GM23338 (cell line): Measurements from ENCODE around the gene OR6K2. TPM values are rescaled to one million over a fixed set of nuclear protein-coding genes. Genes with fewer than 3 reads are reported as not detected.

Source experiments
- ATAC-seq: fragments of 200-7000 bp; cut with Tn5 transposase; 3 replicates; pipeline ENCODE4 v1.9.1; 2020
- DNase-seq: peaks from one replicate; pipeline ENCODE4 v3.0.0-alpha.2; 2015; ENCODE audit warnings: low spot score
- H2AFZ ChIP-seq: fragments of 200-600 bp; sonication (generic); 2 replicates; pipeline ENCODE4 v1.8.0; 2016; ENCODE audit warnings: antibody characterized with exemption, mild to moderate bottlenecking, moderate library complexity
- H3F3A ChIP-seq: fragments of 200-600 bp; sonication (generic); replicated peaks from 2 replicates; pipeline ENCODE4 v1.8.0; 2017; ENCODE audit warnings: antibody characterized with exemption, mixed run types, low read depth
- H3K27ac ChIP-seq: fragments of 200-600 bp; sonication (generic); 2 replicates; pipeline ENCODE4 v1.6.1; 2016; ENCODE audit warnings: low read depth
- H3K27me3 ChIP-seq: fragments of 200-600 bp; sonication (generic); 2 replicates; pipeline ENCODE4 v1.8.0; 2016; ENCODE audit warnings: mild to moderate bottlenecking, mixed run types, moderate library complexity; ENCODE audit not compliant: insufficient read depth
- H3K36me3 ChIP-seq: fragments of 200-600 bp; sonication (generic); 2 replicates; pipeline ENCODE4 v1.8.0; 2016; ENCODE audit warnings: mild to moderate bottlenecking; ENCODE audit not compliant: insufficient read depth
- H3K4me1 ChIP-seq: fragments of 200-600 bp; sonication (generic); 2 replicates; pipeline ENCODE4 v1.8.0; 2016; ENCODE audit warnings: mild to moderate bottlenecking, moderate library complexity; ENCODE audit not compliant: insufficient read depth
- H3K4me2 ChIP-seq: fragments of 200-600 bp; sonication (generic); 2 replicates; pipeline ENCODE4 v1.7.1; 2017; ENCODE audit warnings: mixed run types
- H3K4me3 ChIP-seq: fragments of 200-600 bp; sonication (generic); 2 replicates; pipeline ENCODE4 v1.6.1; 2016; ENCODE audit warnings: mixed run types
- H3K79me2 ChIP-seq: fragments of 200-600 bp; sonication (generic); replicated peaks from 2 replicates; pipeline ENCODE4 v1.8.0; 2017; ENCODE audit warnings: mild to moderate bottlenecking; ENCODE audit not compliant: insufficient read depth
- H3K9me2 ChIP-seq: fragments of 200-600 bp; sonication (generic); 2 replicates; pipeline ENCODE4 v1.8.0; 2017; ENCODE audit not compliant: insufficient read depth
- H4K20me1 ChIP-seq: fragments of 200-600 bp; sonication (generic); replicated peaks from 2 replicates; pipeline ENCODE4 v1.8.0; 2017; ENCODE audit warnings: mild to moderate bottlenecking; ENCODE audit not compliant: insufficient read depth
- H3K27ac Mint-ChIP-seq: 2 replicates; pipeline ENCODE4 v1.8.0; 2020; ENCODE audit warnings: inconsistent platforms, mild to moderate bottlenecking, moderate library complexity, mixed read lengths
- H3K27me3 Mint-ChIP-seq: 3 replicates; pipeline ENCODE4 v1.8.0; 2022; ENCODE audit warnings: low read depth, mild to moderate bottlenecking, moderate library complexity, mixed read lengths, inconsistent platforms; ENCODE audit not compliant: insufficient read depth, poor library complexity
- H3K36me3 Mint-ChIP-seq: 3 replicates; pipeline ENCODE4 v1.8.0; 2021; ENCODE audit warnings: low read depth, mild to moderate bottlenecking, inconsistent platforms, moderate library complexity, mixed read lengths
- H3K4me1 Mint-ChIP-seq: 3 replicates; pipeline ENCODE4 v1.8.0; 2020; ENCODE audit warnings: mild to moderate bottlenecking, inconsistent platforms, mixed read lengths
- H3K4me3 Mint-ChIP-seq: 3 replicates; pipeline ENCODE4 v1.8.0; 2021; ENCODE audit warnings: moderate library complexity, mild to moderate bottlenecking, inconsistent platforms, mixed read lengths
- H3K9me3 Mint-ChIP-seq: 3 replicates; pipeline ENCODE4 v1.8.0; 2020; ENCODE audit warnings: moderate library complexity, mild to moderate bottlenecking, inconsistent platforms, mixed read lengths
- CREB1 ChIP-seq: fragments of 250-450 bp; sonication (Bioruptor Pico); IDR thresholded peaks from 2 replicates; pipeline ENCODE4 v1.5.0; 2020; ENCODE audit warnings: low read depth, mild to moderate bottlenecking, moderate library complexity
- JUNB ChIP-seq: IDR thresholded peaks from one replicate; pipeline ENCODE4 v1.6.1; 2016; ENCODE audit warnings: antibody characterized with exemption; ENCODE audit not compliant: unreplicated experiment
- ZNF114 ChIP-seq: fragments of 250-450 bp; sonication (Bioruptor Pico); IDR thresholded peaks from 2 replicates; pipeline ENCODE4 v1.5.0; 2020; ENCODE audit warnings: mild to moderate bottlenecking, moderate library complexity
- ZNF331 ChIP-seq: fragments of 250-450 bp; sonication (Bioruptor Pico); IDR thresholded peaks from 2 replicates; pipeline ENCODE4 v1.5.0; 2020; ENCODE audit warnings: low read depth, mild to moderate bottlenecking, moderate library complexity
- polyA plus RNA-seq: library from polyadenylated mRNA; unstranded; fragments of >200 nt; fragmentation: Nextera tagmentation; extraction: Ambion mirVana; gene quantifications from 2 replicates; pipeline ENCODE4 v1.2.1, GENCODE V29; 2016
- total RNA-seq: library from RNA; depleted of rRNA; stranded (reverse); fragments of >200 nt; shearing (Covaris generic); gene quantifications from 2 replicates; pipeline ENCODE4 v1.2.3, GENCODE V29; 2014
- TF ChIP-seq, protein P1 (sequence below): fragments of 250-450 bp; sonication (Bioruptor Pico); IDR thresholded peaks from 2 replicates; pipeline ENCODE4 v1.5.0; 2020; ENCODE audit warnings: mild to moderate bottlenecking, moderate library complexity
- TF ChIP-seq, protein P2 (sequence below), 2 experiments: fragments of 200-600 bp in 1 of 2; sonication (generic) in 1 of 2; conservative IDR thresholded peaks; 2 replicates each; pipeline versions ENCODE4 v1.5.1 to v1.6.1; 2016 to 2017; ENCODE audit warnings: antibody characterized with exemption in 2 of 2, low read depth in 2 of 2, mild to moderate bottlenecking in 2 of 2, moderate library complexity in 1 of 2

The OR6K2 gene
- total and polyA plus RNA-seq, 2 experiments from 2014 or later = not detected

DNA sequence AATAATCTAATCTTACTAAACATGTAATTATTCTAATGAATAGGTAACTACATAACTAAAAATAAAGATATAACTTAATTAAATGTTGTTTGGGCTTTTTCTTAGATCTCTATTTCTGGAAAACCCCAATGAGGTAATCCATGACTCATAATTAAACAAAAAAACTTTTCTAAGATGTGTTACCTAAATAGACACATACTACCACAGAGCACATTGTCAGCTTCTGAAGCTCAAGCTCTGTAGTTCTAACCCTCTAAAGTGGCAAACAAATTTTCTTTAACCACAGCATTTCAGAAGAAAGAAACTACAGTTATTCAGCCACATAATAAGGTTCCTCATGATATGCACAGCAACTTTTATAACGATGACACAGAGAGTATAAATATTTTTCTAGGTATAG is 15.9 kb upstream of the OR6K2 start (continued):
- TF ChIP-seq, protein P1, sequence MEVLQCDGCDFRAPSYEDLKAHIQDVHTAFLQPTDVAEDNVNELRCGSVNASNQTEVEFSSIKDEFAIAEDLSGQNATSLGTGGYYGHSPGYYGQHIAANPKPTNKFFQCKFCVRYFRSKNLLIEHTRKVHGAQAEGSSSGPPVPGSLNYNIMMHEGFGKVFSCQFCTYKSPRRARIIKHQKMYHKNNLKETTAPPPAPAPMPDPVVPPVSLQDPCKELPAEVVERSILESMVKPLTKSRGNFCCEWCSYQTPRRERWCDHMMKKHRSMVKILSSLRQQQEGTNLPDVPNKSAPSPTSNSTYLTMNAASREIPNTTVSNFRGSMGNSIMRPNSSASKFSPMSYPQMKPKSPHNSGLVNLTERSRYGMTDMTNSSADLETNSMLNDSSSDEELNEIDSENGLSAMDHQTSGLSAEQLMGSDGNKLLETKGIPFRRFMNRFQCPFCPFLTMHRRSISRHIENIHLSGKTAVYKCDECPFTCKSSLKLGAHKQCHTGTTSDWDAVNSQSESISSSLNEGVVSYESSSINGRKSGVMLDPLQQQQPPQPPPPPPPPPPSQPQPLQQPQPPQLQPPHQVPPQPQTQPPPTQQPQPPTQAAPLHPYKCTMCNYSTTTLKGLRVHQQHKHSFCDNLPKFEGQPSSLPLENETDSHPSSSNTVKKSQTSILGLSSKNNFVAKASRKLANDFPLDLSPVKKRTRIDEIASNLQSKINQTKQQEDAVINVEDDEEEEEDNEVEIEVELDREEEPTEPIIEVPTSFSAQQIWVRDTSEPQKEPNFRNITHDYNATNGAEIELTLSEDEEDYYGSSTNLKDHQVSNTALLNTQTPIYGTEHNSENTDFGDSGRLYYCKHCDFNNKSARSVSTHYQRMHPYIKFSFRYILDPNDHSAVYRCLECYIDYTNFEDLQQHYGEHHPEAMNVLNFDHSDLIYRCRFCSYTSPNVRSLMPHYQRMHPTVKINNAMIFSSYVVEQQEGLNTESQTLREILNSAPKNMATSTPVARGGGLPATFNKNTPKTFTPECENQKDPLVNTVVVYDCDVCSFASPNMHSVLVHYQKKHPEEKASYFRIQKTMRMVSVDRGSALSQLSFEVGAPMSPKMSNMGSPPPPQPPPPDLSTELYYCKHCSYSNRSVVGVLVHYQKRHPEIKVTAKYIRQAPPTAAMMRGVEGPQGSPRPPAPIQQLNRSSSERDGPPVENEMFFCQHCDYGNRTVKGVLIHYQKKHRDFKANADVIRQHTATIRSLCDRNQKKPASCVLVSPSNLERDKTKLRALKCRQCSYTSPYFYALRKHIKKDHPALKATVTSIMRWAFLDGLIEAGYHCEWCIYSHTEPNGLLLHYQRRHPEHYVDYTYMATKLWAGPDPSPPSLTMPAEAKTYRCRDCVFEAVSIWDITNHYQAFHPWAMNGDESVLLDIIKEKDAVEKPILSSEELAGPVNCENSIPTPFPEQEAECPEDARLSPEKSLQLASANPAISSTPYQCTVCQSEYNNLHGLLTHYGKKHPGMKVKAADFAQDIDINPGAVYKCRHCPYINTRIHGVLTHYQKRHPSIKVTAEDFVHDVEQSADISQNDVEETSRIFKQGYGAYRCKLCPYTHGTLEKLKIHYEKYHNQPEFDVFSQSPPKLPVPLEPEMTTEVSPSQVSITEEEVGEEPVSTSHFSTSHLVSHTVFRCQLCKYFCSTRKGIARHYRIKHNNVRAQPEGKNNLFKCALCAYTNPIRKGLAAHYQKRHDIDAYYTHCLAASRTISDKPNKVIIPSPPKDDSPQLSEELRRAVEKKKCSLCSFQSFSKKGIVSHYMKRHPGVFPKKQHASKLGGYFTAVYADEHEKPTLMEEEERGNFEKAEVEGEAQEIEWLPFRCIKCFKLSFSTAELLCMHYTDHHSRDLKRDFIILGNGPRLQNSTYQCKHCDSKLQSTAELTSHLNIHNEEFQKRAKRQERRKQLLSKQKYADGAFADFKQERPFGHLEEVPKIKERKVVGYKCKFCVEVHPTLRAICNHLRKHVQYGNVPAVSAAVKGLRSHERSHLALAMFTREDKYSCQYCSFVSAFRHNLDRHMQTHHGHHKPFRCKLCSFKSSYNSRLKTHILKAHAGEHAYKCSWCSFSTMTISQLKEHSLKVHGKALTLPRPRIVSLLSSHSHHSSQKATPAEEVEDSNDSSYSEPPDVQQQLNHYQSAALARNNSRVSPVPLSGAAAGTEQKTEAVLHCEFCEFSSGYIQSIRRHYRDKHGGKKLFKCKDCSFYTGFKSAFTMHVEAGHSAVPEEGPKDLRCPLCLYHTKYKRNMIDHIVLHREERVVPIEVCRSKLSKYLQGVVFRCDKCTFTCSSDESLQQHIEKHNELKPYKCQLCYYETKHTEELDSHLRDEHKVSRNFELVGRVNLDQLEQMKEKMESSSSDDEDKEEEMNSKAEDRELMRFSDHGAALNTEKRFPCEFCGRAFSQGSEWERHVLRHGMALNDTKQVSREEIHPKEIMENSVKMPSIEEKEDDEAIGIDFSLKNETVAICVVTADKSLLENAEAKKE (CRISPR knock-in tag) = no peak

DNA sequence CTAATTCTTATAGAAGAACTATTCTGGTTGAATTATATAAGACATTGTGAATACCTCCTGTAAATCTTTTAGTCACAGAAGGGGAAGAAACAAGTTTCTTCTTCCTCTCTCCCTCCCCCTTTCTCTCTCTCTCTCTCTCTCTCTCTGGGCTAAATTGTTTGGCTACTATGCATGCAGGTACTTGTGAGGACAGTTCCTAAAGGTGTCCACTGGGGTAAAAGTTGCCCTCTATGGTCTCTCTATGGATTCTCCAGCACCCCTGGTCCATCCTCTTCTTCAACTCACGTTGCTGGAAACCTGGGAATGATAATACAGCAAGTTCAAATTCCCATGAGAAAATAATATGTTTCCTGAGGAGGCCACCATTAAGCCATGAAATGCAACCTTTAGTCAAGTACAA is 14.3 kb upstream of the OR6K2 start:
- H3K36me3 ChIP-seq = no peaks in the 10 kb centered on the region
- H3K36me3 Mint-ChIP-seq = no peaks in the 10 kb centered on the region
- H4K20me1 ChIP-seq = no peaks in the 10 kb centered on the region
- peak; percentile 59 for ATAC-seq
- no peaks in the 10 kb centered on the region for H3K27me3 Mint-ChIP-seq
- peak; percentile 9 for DNase-seq
- no peaks in the 10 kb centered on the region for H3K4me1 Mint-ChIP-seq
- no peak overlapping the region for H3K27ac Mint-ChIP-seq
- no peak overlapping the region for H3K4me2 ChIP-seq
- no peak overlapping the region for H3K27ac ChIP-seq
- H3K9me3 Mint-ChIP-seq = no peaks in the 10 kb centered on the region
- no peaks in the 10 kb centered on the region for H3K27me3 ChIP-seq
- H2AFZ ChIP-seq = no peak overlapping the region
- H3F3A ChIP-seq = no peaks in the 10 kb centered on the region
- no peak overlapping the region for H3K4me3 Mint-ChIP-seq
- TF ChIP-seq CREB1 (CRISPR knock-in tag) (no peak), JUNB (no peak), ZNF331 (CRISPR knock-in tag) (no peak), ZNF114 (CRISPR knock-in tag) (no peak)
- TF ChIP-seq, protein P1 (CRISPR knock-in tag) = no peak
- TF ChIP-seq, protein P2, sequence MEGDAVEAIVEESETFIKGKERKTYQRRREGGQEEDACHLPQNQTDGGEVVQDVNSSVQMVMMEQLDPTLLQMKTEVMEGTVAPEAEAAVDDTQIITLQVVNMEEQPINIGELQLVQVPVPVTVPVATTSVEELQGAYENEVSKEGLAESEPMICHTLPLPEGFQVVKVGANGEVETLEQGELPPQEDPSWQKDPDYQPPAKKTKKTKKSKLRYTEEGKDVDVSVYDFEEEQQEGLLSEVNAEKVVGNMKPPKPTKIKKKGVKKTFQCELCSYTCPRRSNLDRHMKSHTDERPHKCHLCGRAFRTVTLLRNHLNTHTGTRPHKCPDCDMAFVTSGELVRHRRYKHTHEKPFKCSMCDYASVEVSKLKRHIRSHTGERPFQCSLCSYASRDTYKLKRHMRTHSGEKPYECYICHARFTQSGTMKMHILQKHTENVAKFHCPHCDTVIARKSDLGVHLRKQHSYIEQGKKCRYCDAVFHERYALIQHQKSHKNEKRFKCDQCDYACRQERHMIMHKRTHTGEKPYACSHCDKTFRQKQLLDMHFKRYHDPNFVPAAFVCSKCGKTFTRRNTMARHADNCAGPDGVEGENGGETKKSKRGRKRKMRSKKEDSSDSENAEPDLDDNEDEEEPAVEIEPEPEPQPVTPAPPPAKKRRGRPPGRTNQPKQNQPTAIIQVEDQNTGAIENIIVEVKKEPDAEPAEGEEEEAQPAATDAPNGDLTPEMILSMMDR (conservative IDR thresholded peaks at IDR 0.05; ENCODE audit: low read depth in 2 of 2) = no peak
- no peaks in the 10 kb centered on the region for H3K9me2 ChIP-seq
- H3K79me2 ChIP-seq = no peaks in the 10 kb centered on the region
- H3K4me3 ChIP-seq = no peak overlapping the region
- H3K4me1 ChIP-seq = no peaks in the 10 kb centered on the region
